NB4 (cell line): ENCODE results near the gene INO80.

Source experiments
- DNase-seq: peaks from one replicate; pipeline ENCODE4 v3.0.0; 2010; ENCODE audit warnings: low read depth
- H3K4me3 ChIP-seq: one replicate; pipeline ENCODE4 v1.5.1; 2011; ENCODE audit warnings: mild to moderate bottlenecking, low read depth, low read length, moderate library complexity
- CTCF ChIP-seq: IDR thresholded peaks from one replicate; pipeline ENCODE4 v1.5.1; 2012; ENCODE audit warnings: low read depth, low read length
- MAX ChIP-seq: IDR thresholded peaks from 2 replicates; pipeline ENCODE4 v1.6.1; 2011; ENCODE audit warnings: low read depth, low read length
- MYC ChIP-seq: IDR thresholded peaks from 2 replicates; pipeline ENCODE4 v1.6.1; 2011; ENCODE audit warnings: low read depth, low read length
- POLR2A ChIP-seq: IDR thresholded peaks from 2 replicates; pipeline ENCODE4 v1.6.1; 2011; ENCODE audit warnings: mild to moderate bottlenecking; ENCODE audit not compliant: insufficient read length; ENCODE audit errors: extremely low read depth

The INO80 gene

GRCh38 chr15:41048852-41049251, 67.2 kb downstream of the INO80 start:
- no peak for DNase-seq
- no peak overlapping the region for H3K4me3 ChIP-seq
- no peak for TF ChIP-seq POLR2A
- TF ChIP-seq CTCF = no peak
- no peak for TF ChIP-seq MYC
- no peak for TF ChIP-seq MAX

- TF ChIP-seq MYC (no peak), MAX (no peak), CTCF (no peak), POLR2A (no peak)
- no peak for DNase-seq
- no peak overlapping the region for H3K4me3 ChIP-seq
Measured at GRCh38 chr15:41048397-41048796, 67.7 kb downstream of the INO80 start.

GRCh38 chr15:41047474-41047873, 68.6 kb downstream of the INO80 start:
- no peak for TF ChIP-seq MAX
- no peak for TF ChIP-seq POLR2A
- no peak for TF ChIP-seq MYC
- TF ChIP-seq CTCF = no peak
- no peak overlapping the region for H3K4me3 ChIP-seq
- no peak for DNase-seq

GRCh38 chr15:41043276-41043951, 72.7 kb downstream of the INO80 start:
- DNase-seq = no peak
- TF ChIP-seq MYC (no peak), POLR2A (no peak), MAX (no peak), CTCF (no peak)
- no peak overlapping the region for H3K4me3 ChIP-seq

GRCh38 chr15:41042851-41043250, 73.2 kb downstream of the INO80 start:
- no peak for TF ChIP-seq CTCF
- no peak for TF ChIP-seq MYC
- H3K4me3 ChIP-seq = no peak overlapping the region
- DNase-seq = no peak

- no peak for DNase-seq
- TF ChIP-seq MYC (no peak), CTCF (no peak), MAX (no peak), POLR2A (no peak)
- no peak overlapping the region for H3K4me3 ChIP-seq
Measured at GRCh38 chr15:41039121-41039520, 77.0 kb downstream of the INO80 start.
